ENCODE results near the gene ARPIN. TPM values are rescaled to one million over a fixed set of nuclear protein-coding genes. Genes with fewer than 3 reads are reported as not detected.

ARPIN gene
- polyA plus RNA-seq, 1 experiment, result 11.8 TPM

- no peak for DNase-seq (ENCODE audit: low read depth, low spot score)
- H3K27ac ChIP-seq (ENCODE audit: low read depth, low read length), result no peak overlapping the region
- H3K27me3 ChIP-seq (ENCODE audit: control insufficient read depth, insufficient read depth, low read length), result peaks cover 11% of the 10 kb centered on the region
- ChIA-PET POLR2A (no interaction called here), CTCF (no interaction called here)
- H3K4me3 ChIP-seq (ENCODE audit: low read depth, low read length), result no peak overlapping the region
- TF ChIP-seq, protein P1, sequence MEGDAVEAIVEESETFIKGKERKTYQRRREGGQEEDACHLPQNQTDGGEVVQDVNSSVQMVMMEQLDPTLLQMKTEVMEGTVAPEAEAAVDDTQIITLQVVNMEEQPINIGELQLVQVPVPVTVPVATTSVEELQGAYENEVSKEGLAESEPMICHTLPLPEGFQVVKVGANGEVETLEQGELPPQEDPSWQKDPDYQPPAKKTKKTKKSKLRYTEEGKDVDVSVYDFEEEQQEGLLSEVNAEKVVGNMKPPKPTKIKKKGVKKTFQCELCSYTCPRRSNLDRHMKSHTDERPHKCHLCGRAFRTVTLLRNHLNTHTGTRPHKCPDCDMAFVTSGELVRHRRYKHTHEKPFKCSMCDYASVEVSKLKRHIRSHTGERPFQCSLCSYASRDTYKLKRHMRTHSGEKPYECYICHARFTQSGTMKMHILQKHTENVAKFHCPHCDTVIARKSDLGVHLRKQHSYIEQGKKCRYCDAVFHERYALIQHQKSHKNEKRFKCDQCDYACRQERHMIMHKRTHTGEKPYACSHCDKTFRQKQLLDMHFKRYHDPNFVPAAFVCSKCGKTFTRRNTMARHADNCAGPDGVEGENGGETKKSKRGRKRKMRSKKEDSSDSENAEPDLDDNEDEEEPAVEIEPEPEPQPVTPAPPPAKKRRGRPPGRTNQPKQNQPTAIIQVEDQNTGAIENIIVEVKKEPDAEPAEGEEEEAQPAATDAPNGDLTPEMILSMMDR (IDR thresholded peaks at IDR 0.05; ENCODE audit: low read depth, low read length), result no peak
- H3K9me3 ChIP-seq (ENCODE audit: control insufficient read depth, insufficient read depth, low read length), result no peaks in the 10 kb centered on the region
Observed at GRCh38 chr15:89928421-89928820, 15.7 kb upstream of the ARPIN start.

- POLR2A ChIA-PET, result no interaction called here
- CTCF ChIA-PET, result no interaction called here
Observed at GRCh38 chr15:89926158-89926557, 13.4 kb upstream of the ARPIN start.

GRCh38 chr15:89917442-89918101 lies 4.8 kb upstream of the ARPIN start:
- TF ChIP-seq, protein P1 (IDR thresholded peaks at IDR 0.05; ENCODE audit: low read depth, low read length), result no peak
- H3K9me3 ChIP-seq (ENCODE audit: control insufficient read depth, insufficient read depth, low read length), result no peaks in the 10 kb centered on the region
- CTCF ChIA-PET, result interaction anchor here (0.6 to 0.7 kb wide), 3 partner anchors 154 to 195 kb away, joined by 3 to 4 read pairs (median 3); no protein-coding TSS in a partner anchor
- H3K27me3 ChIP-seq (ENCODE audit: control insufficient read depth, insufficient read depth, low read length), result peaks cover 2% of the 10 kb centered on the region
- H3K4me3 ChIP-seq (ENCODE audit: low read depth, low read length), result no peak overlapping the region
- no peak overlapping the region for H3K27ac ChIP-seq (ENCODE audit: low read depth, low read length)
- POLR2A ChIA-PET, result no interaction called here
- no peak for DNase-seq (ENCODE audit: low read depth, low spot score)

More at GRCh38 chr15:89926158-89926557, 13.4 kb upstream of the ARPIN start:
- TF ChIP-seq, protein P1 (IDR thresholded peaks at IDR 0.05; ENCODE audit: low read depth, low read length), result no peak
- Histone ChIP-seq H3K27ac (ENCODE audit: low read depth, low read length) (no peak overlapping the region), H3K9me3 (ENCODE audit: control insufficient read depth, insufficient read depth, low read length) (no peaks in the 10 kb centered on the region), H3K4me3 (ENCODE audit: low read depth, low read length) (no peak overlapping the region), H3K27me3 (ENCODE audit: control insufficient read depth, insufficient read depth, low read length) (peaks cover 3% of the 10 kb centered on the region)
- no peak for DNase-seq (ENCODE audit: low read depth, low spot score)

DNA sequence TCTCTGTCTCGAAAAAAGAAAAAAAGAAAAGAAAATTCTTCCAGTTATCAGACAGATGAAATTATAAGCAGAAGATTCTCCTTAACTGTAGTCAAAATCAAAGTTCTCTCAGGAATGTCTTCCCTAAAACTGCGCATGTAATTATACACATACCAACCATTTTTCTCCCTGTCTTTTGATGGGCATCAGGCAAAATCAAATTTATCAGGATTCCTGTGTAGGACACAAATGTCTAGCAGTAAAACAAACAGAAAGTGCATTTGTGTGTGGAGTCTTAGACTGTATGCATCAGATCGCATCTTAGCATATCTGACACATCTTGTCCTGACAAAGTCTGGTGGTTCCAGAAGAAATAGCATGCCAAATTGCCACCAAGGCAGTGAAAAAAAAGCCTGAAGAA lies 3.9 kb upstream of the ARPIN start:
- ChIA-PET POLR2A (no interaction called here), CTCF (no interaction called here)
- H3K27me3 ChIP-seq (ENCODE audit: control insufficient read depth, insufficient read depth, low read length), result peaks cover 2% of the 10 kb centered on the region
- H3K27ac ChIP-seq (ENCODE audit: low read depth, low read length), result no peak overlapping the region
- DNase-seq (ENCODE audit: low read depth, low spot score), result no peak
- H3K9me3 ChIP-seq (ENCODE audit: control insufficient read depth, insufficient read depth, low read length), result no peaks in the 10 kb centered on the region
- no peak overlapping the region for H3K4me3 ChIP-seq (ENCODE audit: low read depth, low read length)
- TF ChIP-seq, protein P1 (IDR thresholded peaks at IDR 0.05; ENCODE audit: low read depth, low read length), result no peak

- CTCF ChIA-PET, result interaction anchor here (1.4 kb wide), 1 partner anchor 158 kb away, joined by 4 read pairs; no protein-coding TSS in a partner anchor
- POLR2A ChIA-PET, result interaction anchor here (1.7 kb wide), 1 partner anchor 18 kb away, joined by 6 read pairs; the partner anchor contains the start of gene AP3S2
- no peak overlapping the region for H3K27ac ChIP-seq (ENCODE audit: low read depth, low read length)
Observed at GRCh38 chr15:89912145-89912673, 543 bp downstream of the ARPIN start.

More at GRCh38 chr15:89912145-89912673, 543 bp downstream of the ARPIN start:
- H3K4me3 ChIP-seq (ENCODE audit: low read depth, low read length), result peak overlapping the region; percentile 71
- TF ChIP-seq, protein P1 (IDR thresholded peaks at IDR 0.05; ENCODE audit: low read depth, low read length), result no peak
- H3K27me3 ChIP-seq (ENCODE audit: control insufficient read depth, insufficient read depth, low read length), result no peaks in the 10 kb centered on the region
- H3K9me3 ChIP-seq (ENCODE audit: control insufficient read depth, insufficient read depth, low read length), result no peaks in the 10 kb centered on the region
- no peak for DNase-seq (ENCODE audit: low read depth, low spot score)
